ENCODE data around the gene RARG.

GRCh38 chr12:53225635-53226424 is 6.2 kb downstream of the RARG start:
- TF ChIP-seq, protein P1, sequence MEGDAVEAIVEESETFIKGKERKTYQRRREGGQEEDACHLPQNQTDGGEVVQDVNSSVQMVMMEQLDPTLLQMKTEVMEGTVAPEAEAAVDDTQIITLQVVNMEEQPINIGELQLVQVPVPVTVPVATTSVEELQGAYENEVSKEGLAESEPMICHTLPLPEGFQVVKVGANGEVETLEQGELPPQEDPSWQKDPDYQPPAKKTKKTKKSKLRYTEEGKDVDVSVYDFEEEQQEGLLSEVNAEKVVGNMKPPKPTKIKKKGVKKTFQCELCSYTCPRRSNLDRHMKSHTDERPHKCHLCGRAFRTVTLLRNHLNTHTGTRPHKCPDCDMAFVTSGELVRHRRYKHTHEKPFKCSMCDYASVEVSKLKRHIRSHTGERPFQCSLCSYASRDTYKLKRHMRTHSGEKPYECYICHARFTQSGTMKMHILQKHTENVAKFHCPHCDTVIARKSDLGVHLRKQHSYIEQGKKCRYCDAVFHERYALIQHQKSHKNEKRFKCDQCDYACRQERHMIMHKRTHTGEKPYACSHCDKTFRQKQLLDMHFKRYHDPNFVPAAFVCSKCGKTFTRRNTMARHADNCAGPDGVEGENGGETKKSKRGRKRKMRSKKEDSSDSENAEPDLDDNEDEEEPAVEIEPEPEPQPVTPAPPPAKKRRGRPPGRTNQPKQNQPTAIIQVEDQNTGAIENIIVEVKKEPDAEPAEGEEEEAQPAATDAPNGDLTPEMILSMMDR (IDR thresholded peaks at IDR 0.05): no peak
- TF ChIP-seq POLR2A (IDR thresholded peaks at IDR 0.05): no peak
